22Rv1 (cell line): ENCODE measurements around the gene ETNK2.

Experiments used
- CTCF ChIP-seq: fragments of 450-650 bp; IDR thresholded peaks from 2 replicates; pipeline ENCODE4 v1.5.1; 2017; ENCODE audit warnings: mild to moderate bottlenecking
- ZFX ChIP-seq: fragments of 450-650 bp; IDR thresholded peaks from 2 replicates; pipeline ENCODE4 v1.6.1; 2017; ENCODE audit warnings: antibody characterized with exemption, borderline replicate concordance

GRCh38 chr1:204143276-204144041 is 8.4 kb downstream of the ETNK2 start:
- TF ChIP-seq CTCF (no peak), ZFX (no peak)
